SU-DHL-6 (cell line): Measurements from ENCODE around the gene ILRUN.

Experiments used
- CTCF ChIP-seq: fragments of 200-600 bp; sonication (generic); IDR thresholded peaks from one replicate; pipeline ENCODE4 v1.5.1; 2017; ENCODE audit warnings: antibody characterized with exemption, mild to moderate bottlenecking, low read length, moderate library complexity; ENCODE audit not compliant: insufficient read depth, poor library complexity, severe bottlenecking
- EZH2phosphoT487 ChIP-seq: fragments of 200-600 bp; sonication (generic), shearing (Covaris generic); conservative IDR thresholded peaks from 2 replicates; pipeline ENCODE4 v1.6.1; 2018; ENCODE audit warnings: mild to moderate bottlenecking, antibody characterized with exemption, low read length, moderate library complexity, mixed read lengths

DNA sequence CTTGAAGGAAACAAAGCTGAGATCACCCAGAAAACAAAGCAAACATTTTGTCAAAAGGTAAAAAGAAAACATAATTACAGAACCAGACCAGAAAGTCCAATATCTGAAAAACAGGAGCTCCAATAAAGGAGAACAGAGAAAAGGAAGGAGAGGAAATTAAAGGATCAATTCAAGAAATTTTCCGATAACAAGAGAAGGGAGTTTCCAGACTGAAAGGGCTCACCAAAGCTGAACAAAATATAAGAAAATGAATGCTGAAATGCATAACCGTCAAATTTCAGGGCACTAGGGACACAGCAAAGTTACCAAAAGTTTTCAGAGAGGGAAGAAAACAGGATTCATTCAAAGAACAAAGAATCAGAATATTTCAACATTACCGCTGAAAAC lies 23.9 kb downstream of the ILRUN start:
- TF ChIP-seq CTCF = no peak
- TF ChIP-seq EZH2phosphoT487 = no peak
